ENCODE results near the gene INPP5A.

The INPP5A gene

DNA sequence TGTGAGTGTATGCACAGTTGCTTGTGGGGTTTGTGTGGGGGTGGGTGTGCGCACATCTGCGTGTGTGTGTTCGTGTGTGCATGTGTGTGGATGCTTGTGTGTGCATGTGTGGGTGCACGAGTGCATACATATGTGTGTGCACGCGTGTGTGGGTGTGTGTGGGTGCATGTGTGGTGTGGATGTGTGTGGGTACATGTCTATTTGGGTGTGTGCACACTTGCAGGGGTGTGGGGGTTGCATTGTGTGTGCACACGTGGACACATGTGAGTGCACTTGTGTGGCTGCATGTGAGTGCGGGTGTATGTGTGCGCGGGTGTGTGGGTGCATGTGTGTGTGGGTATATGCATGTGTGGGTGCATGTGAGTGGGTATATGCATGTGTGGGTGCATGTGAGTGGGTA lies 174.7 kb downstream of the INPP5A start:
- DNase-seq: no peak

DNA sequence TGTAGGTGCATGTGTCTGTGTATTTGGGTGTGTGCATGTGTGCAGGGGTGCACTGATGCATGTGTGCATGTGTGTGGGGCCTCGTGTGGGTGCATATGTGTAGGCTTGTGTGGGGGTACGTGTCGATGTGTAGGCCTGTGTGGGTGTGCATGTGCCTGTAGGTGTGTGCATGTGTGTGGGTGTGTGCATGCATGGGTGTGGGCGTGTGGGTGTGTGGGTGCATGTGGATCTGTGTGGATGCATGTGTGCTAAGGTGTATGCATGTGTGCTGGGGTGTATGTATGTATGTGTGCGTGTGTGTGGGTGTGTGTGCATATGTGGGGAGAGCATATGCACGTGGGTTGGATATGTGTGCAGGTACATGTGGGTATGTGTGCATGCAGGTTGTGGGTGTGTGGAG lies 175.2 kb downstream of the INPP5A start:
- DNase-seq: no peak

DNA sequence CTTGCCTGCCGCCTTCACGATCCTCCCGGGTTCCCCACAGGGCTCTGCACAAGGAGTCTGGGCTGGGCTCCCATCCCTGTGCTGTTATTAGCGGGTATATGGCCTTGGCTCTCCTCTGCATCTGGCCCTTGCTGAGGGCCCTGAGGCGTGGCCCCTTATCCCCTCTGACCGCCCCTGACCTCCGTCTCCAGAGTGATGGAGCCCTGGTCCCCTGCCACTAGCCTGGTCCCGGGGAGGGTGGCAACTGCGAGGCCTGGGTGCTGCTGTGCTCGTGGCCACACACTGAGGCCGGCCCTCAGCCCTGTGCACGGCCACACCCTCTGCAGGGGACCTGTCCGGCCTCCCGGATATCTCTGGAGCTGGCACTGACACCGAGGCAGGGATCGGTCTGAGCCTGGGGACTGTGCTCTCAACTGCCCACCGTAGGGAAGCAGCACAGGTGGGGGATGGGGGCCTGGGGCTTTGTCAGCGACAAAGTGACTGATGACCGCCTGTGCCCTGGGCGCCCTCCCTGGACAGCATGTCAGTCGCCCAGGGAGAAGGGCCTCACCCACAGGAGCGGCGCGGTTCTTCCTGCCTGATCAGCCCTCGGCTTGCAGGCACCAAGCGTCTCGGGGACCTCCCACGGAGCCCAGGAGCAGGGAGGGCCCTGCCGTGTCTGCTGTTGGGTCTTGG lies 176.0 kb downstream of the INPP5A start:
- no peak for DNase-seq

DNA sequence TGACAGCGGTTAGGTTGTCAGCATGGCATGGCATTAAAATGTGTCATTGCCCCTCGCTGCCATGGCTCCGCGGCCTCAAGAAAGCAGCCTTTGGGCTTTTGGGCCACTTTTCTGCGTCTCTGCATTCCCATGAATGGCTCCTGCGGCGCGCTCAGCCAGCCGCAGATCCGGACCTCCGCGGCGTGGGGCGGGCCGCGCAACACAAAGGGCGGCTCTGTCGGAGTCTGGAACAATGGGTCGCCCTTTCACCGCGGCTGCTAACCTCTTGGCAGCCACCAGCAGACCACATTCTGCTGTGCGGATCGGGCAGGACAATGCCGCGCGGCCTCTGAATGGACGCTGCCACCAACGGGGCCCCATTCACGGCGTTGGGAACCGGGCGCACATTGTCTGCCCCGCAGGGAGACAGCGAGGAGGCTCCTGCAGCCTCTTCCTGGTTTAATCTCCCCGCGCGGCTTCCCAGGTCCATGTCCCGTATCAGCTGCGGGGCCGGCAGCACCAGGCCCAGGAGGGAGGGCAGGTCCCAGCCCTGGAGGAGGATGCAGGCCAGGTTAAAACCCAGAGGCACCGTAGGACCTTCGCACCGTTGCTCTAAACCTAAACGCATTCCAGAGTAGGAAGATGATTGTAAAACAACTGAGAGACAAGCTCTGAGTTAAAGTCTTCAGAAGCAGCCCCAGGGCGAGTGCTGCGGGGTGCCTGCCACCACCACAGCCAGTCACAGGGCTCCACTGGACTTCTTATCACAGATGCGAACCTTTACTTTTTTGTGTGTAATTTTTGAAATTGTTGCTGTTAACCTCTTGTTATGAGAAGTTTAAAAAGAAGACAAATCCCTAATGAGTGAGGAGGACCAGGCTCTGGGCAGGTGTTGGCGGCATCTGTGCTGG lies 176.8 kb downstream of the INPP5A start:
- no peak for DNase-seq

DNA sequence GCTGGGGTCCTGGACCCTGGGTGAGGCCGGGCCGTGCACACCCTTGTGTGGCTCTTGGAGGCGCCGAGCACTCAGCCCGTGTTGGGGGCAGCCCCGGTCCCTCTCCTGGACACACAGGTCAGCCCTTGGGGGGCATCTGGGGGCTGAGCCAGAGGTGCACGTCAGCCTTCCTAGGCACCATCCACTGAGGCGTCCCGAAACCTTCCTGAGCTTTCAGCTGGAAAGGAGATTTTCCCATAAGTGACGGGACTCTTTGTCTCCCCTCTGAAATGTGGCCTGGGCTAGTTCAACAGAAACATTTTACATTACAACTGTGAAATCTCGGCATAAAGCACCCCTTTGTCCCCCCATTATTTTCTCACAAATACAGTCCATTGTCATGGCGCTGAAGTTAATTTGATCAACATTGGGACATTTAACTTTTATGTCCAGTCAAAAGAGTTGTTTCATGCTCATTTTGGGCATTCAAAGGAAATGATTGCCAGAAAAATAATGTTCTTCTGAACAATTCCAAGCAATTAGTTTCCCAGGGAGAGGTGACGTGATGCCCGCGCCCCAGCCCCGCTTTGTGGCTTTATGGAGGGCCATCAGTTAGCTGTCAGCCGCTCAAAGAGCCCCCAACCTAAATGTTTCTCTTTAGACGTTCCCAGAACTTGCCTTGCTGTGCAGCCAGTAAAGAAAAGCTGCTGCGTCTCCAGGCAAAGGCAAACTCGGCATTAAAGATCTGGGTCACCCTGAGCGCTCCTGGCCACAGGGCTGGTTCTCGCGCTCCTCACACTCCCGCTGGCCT lies 177.6 kb downstream of the INPP5A start:
- DNase-seq: no peak

DNA sequence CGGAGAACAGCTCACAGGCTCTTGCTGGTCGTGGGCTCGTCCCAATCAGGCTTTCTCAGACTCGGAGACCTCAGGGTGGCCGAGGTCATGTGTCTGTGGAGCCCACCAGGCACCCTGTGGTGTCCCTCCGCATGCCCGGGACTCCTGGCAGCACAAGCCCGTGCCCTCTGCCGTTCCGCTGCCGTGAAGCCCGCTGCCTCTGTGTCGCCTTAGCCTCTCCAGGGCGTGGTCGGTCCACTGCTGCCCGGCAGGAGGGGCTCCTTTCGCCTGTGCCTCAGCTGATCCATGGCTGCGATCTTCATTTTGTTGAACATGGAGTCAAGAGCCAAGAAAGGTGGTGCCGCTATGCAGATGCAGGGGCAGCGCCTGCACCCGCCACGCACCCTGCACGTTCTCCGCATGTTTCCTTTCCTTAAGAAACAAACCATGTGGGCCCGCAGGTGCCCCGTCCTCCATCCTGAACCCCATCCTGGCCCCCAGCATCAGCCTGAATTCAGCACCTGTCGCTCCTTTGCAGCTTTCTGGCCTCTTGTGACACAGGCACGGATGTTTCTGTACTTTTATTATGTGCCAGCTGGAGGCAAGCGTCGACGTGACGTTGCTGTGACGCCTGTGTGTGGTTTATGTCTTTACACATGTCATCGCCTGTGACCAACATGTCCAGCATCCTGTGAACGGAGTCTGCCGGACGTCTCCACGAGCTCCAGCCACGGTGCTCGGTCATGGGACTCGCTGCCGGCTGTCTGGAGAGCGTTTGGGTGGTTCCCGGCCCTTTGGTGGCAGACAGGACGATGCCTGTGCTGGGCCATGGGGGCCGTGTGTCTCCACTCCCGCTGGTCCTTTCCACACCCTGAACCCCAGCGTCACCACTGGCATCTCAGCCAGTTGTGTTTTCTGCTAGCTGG lies 178.4 kb downstream of the INPP5A start:
- DNase-seq: no peak

DNA sequence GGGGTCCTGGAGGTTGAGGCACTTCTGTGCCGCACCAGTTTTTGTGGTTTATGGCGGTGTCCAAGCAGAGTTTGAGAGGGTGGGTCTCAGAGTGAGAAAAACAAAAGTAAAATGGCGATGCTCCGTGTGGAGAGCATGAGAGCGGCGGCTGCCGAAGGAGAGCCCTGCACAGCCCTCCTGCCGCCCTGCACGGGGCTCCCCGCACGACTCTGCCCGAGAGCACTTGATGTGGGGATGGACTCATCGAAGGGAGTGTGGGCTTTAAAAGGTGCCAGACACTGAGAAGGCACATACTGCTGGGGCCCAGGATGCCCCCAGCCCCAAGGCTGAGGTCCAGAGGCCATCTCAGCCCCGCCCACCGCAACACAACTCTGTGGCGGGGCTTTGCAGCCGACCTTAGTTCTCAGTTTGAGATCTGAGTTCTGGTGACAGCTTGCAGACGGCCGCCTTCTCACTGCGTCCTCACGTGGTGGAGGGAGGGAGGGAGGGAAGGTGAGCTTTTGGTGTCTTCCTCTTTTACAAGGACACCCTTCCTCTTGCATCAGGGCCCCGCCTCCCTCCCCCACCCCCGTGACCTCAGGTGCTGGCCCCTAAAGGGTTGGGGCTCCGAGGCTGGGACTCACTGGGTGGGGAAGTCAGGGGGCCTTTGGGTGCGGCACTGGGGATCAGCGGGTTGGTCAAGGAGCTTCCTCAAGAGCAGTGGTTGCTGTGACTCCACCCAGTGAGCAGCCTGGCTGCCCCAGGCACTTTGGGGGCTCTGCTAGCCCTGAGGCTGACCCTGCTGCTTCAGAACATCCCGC lies 179.3 kb downstream of the INPP5A start:
- no peak for DNase-seq

DNA sequence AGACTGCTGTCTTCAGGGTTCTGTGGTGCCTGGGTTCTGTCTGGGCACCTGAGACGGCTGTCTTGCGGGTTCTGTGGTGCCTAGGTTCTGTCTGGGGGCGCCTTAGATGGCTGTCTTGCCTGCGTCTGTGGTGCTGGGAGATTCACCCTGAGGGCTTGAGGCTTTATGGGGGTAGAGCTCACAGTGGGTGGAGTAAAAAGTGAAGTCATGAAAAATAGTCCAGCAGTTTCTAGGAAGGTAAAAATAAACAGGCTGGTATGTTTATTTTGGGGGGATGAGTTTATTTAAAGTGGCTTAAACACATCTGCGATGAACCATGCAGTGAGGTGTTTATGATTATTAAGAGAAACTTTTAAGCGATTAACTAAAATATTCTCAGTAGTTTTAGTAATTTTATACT lies 184.1 kb downstream of the INPP5A start:
- no peak for DNase-seq

DNA sequence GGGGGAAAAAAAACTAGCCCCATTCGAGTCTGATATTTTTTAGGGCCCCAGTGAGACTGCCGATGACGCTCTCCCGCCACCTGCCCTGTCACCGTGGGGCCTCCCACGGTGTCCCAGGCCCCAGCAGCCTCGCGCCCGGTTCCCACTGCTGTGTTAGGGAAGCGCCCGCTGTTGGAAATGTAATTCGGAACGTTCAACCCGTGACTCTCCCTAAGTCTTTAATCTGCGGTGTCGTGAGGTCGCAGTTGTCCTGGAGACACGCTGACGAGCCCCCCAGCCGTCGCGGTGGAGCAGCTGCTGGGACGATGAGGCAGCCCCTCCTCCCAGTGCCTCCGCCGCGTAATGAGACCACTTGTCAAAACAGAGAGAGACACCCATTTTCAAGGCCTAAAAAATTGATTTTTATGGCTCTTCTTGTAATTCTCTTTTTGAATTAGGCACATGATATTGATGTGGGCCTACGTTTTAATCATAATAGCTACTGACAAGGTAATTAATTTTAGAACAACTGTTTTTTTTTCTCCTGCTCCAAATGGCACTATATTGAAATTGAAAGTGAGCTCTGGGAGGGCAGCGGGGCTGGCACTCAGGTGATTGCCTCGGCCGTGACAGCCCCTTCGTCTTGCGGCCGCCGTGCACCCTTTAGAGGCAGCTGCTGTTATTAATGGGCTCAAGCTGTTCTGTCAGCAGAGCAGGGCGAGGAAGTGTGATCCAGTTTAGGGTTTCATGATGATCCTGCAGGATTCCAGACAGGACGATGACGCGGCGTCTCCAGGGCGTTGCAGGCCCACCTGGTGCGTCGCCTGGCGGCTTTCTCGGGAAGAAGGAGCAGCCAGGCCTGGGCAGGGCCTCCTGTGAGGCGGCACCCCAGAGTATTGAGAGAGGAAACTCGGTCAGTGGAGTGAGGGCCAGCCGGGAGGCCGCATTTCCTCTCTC lies 185.1 kb downstream of the INPP5A start:
- no peak for DNase-seq

DNA sequence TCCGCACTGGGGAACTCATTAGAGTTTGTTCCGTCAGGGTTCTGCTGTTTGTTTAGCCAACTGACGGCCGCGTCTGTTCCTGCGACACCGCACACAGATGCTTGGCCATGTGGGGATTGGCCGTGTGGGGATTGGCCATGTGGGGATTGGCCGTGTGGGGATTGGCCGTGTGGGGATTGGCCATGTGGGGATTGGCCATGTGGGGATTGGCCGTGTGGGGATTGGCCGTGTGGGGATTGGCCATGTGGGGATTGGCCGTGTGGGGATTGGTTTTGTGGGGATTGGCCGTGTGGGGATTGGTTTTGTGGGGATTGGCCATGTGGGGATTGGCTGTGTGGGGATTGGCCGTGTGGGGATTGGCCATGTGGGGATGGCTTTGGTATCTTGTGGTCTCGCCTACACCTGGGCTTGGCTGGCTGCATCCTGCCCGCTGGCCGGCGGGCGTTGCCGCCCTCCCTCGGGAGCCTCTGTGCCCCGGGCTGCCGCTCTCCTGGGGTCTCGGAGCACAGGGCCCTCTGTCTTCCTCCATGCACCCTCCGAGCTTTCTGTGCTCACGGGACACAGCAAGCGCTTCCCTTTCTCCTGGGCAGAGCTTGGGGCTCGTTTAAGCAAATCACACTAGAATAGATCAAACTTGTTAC lies 185.9 kb downstream of the INPP5A start:
- DNase-seq: no peak

DNA sequence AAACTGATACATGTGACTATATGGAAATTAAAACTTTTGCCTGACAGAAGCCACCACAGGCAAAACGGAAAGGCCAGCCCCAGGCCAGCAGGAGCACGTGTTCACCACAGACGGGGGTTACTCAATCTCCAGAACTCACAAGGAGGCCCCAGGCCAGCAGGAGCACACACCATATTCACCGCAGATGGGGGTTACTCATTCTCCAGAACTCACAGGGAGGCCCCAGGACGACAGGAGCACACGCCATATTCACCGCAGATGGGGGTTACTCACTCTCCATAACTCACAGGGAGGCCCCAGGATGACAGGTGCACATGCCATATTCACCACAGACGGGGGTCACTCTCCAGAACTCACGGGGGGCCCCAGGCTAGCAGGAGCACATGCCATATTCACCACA lies 186.9 kb downstream of the INPP5A start:
- no peak for DNase-seq

DNA sequence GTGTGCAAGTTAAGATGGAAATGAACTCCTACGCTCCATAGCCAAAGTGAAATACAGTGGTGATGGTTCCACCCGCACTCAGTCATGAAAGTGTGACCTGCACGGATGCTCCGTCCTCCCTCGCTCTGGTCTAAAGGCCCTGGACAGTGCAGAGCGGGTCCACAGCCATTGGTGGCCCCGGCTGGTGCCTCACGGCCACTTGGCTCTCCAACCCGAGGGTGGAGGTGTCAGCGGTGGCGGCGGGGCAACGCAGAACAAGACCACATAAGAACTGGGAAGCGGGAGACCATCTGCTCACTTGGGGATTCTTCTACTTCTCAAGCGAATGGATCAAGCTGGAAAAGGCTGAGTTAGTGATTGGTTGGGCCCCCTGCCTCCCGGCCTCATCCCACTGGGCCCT lies 187.6 kb downstream of the INPP5A start:
- DNase-seq: no peak

DNA sequence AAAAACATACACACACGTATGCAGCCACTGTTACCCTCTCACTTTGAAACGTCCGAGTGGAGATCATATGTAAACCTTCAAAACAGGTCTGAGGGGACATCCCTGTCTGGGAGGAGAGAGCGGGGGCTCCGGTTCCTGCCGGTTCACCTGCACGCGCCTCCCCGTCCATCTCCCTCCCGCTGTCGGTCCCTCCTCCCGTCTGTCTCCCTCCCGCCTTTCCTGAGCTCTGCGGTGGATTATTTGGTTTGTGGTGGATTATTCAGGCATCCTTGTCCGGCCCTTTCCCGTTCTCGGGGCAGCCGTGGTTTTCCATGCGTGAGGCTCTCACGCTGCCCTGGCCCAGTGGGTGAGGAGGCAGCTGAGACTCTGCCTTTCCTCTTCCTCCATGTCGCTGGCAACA lies 188.6 kb downstream of the INPP5A start:
- no peak for DNase-seq

DNA sequence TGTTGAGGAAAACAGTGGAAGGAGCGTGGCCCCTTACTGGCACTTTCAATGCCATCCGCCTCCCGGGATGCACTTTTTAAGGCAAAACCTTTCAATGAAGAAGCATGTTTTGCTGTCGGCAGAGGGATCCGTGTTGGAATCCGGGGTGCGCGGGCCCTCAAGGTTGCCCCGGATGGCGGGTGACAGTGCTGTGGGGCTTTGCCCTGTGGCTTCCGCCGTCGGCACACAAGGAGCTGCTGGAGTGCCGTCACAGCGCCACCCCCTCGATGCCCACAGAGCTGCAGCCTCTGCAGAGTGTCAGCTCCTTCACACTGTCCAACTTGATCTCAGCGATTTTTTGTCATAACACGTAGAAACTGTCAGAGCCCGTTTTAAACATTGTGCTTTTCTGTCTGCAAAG lies 189.4 kb downstream of the INPP5A start:
- no peak for DNase-seq

DNA sequence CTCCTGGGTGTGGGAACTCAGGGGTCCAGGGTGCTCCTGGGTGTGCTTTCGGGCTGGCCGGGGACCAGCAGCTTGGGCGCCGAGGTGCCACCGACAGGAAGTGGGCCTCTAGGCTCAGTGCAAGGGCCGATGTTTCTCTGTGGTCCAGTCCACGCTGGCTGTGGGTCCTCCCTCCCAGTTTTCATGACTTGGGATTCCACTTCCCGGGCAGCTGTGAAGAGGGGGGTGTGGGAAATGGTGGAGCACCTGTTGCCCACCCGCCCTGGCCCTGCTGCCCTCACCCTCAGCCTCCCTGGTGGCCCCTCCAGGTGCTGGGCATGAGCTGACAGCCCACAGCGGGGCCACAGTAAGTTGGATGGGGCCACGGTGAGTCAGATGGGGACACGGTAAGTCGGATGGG lies 189.8 kb downstream of the INPP5A start:
- no peak for DNase-seq

DNA sequence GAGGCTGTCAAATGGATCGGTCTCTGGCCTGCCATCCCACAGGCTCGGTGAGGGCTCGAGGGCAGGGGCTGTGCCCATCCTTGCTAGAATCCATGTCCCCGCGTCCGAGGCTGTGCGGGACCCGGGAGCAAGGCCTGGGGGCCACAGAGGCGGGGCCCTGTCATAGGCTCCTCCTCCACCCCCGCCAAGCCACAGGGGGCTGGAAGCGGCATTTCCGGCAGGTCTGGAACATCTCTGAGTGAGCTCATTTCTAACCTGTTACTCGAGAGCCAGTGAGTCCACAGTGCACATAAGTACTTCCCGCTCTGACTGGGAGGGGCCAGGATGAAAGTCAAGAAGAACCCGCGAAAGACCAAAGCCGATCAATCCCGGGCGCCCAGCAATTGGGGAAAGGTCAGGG lies 190.7 kb downstream of the INPP5A start:
- DNase-seq: no peak

DNA sequence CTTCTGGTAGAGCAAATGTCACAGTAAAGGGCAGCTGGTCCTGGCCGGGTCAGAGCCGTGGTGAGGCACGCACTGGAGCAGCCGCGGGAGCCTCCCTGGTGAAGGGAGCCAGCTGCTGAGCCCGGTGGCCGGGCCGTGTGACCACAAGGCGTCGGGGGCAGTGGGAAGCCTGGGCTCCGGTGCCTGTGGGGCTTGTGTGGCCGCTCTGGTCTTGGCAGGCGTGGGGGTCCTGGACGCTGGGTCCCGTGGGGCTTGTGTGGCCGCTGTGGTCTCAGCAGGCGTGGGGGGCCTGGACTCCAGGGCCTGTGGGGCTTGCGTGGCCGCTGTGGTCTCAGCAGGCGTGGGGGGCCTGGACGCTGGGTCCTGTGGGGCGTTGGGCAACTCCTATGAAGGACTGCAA lies 191.2 kb downstream of the INPP5A start:
- no peak for DNase-seq

DNA sequence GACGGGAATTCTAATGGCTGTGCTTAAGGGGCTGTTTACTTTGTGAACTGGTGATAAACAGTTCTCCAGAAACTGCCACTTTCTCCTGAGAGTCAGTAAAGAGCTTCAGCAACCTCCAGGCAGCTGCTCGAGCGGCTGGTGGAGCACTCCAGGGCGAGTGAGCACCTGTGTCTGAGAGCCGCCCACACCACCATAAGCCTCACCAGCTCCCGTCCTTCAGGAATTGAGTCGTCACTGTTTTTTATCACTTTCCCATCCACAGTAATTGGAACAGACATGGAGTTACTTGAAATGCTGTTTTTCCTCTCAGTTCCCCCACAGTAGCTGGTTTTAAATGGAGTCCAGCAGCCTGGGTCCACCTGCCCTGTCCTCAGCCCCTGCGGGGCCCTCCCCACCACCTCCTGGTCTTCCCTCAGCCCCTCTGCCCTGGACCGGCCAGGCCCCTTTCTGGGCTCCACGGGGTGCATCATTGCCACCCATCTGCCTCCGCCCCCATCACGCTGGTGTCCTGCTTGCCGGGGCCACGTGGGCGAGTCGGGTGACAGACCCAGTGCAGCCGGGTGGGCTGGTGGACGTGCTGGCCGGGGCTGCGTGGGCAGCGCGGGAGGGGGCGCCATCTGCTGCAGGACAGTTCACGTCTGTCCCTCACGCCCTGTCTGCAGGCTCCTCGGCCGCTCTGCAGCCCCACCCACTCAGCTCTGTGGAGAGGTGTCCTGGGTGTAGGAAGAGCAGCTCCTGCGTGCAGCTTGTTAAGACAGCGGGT lies 192.4 kb downstream of the INPP5A start:
- DNase-seq: no peak

DNA sequence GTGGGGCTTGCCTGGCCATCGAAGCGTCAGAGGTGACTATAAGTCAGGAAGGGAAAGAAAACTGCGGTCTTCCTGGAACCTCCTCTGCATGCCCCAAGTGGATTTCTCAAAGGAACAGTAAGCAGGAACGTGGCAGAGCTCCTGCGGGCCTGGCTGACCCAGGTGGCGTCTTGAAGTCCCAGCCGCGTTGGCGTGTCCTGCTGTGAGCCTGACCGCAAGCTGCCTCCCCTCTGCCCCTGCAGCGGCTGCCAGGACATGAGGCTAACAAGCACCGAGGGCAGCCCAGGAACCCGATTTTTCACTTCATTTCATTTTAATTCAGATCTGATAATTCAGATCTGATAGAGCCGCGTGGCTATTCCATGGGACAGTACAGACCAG lies 193.0 kb downstream of the INPP5A start:
- no peak for DNase-seq

All from activated CD4-positive, alpha-beta T cell treated with anti-CD3 and anti-CD28 coated beads, Interleukin-2, amount 50 U/mL, for 48 hours (primary cell).